K562 (cell line): Measurements from ENCODE around the gene AHCYL1. TPM values are rescaled to one million over a fixed set of nuclear protein-coding genes. Genes with fewer than 3 reads are reported as not detected.

Experiments used
- ATAC-seq: fragments of 200-7000 bp; cut with Tn5 transposase; 3 replicates; pipeline ENCODE4 v1.9.1; 2020; ENCODE audit warnings: moderate library complexity
- BruUV-seq: library from RNA; stranded (reverse); fragments of 400-500 nt; replicated peaks from 2 replicates; lab custom pipeline; 2021; lab: Mats Ljungman, UMichigan
- CTCF ChIA-PET: fragments of 300-600 bp; formaldehyde crosslinking; extraction: SDS; loops from one replicate; lab custom pipeline; 2021; ENCODE audit warnings: low intra/inter-chr PET ratio; lab: Yijun Ruan, JAX
- POLR2A ChIA-PET: fragments of 300-600, 350-650 bp; sonication (Branson Sonifier 250); formaldehyde crosslinking; extraction: SDS; loops from one replicate; lab custom pipeline; 2021; ENCODE audit warnings: antibody characterized with exemption, inconsistent platforms; lab: Yijun Ruan, JAX
- DNase-seq, 4 experiments: peaks; one replicate each; pipeline versions ENCODE4 v3.0.0 to v3.0.0-alpha.2; 2011 to 2018; ENCODE audit warnings: low spot score in 3 of 4, mixed read lengths in 3 of 4; ENCODE audit errors: extremely low read depth in 1 of 4
- FAIRE-seq: peaks from 2 replicates; lab custom pipeline; 2011; peaks lifted over from hg19 to GRCh38; lab: Jason Lieb, UNC
- H2AFZ ChIP-seq: 2 replicates; pipeline ENCODE4 v1.6.0; 2011; ENCODE audit warnings: low read depth, low read length, control low read depth, inconsistent platforms
- H3K27ac ChIP-seq: fragments of 200-600 bp; 3 replicates; pipeline ENCODE4 v1.8.0; 2011; ENCODE audit warnings: low read depth, mild to moderate bottlenecking, control low read depth, inconsistent platforms, low read length, moderate library complexity, mixed read lengths; ENCODE audit errors: extremely low read depth
- H3K27me3 ChIP-seq, 2 experiments: fragments of 300-600 bp in 1 of 2; 2 replicates in 1 of 2; 3 replicates in 1 of 2; pipeline versions ENCODE4 v1.6.0 to v1.8.0; 2011; ENCODE audit warnings: inconsistent platforms in 2 of 2, low read length in 2 of 2, mild to moderate bottlenecking in 1 of 2, mixed read lengths in 1 of 2, moderate library complexity in 1 of 2; ENCODE audit not compliant: control insufficient read depth in 2 of 2, insufficient read depth in 2 of 2
- H3K36me3 ChIP-seq: fragments of 300-600 bp; 3 replicates; pipeline ENCODE4 v1.8.0; 2011; ENCODE audit warnings: mild to moderate bottlenecking, low read length, inconsistent platforms; ENCODE audit not compliant: control insufficient read depth, insufficient read depth
- H3K4me1 ChIP-seq, 2 experiments: fragments of 200-600 bp in 1 of 2; replicated peaks in 1 of 2; 2 replicates in 1 of 2; 3 replicates in 1 of 2; pipeline versions ENCODE4 v1.5.1 to v1.8.0; 2011; ENCODE audit warnings: inconsistent platforms in 2 of 2, low read length in 2 of 2, mild to moderate bottlenecking in 1 of 2, mixed read lengths in 1 of 2, moderate library complexity in 1 of 2; ENCODE audit not compliant: control insufficient read depth in 2 of 2, insufficient read depth in 2 of 2
- H3K4me2 ChIP-seq: 2 replicates; pipeline ENCODE4 v1.6.1; 2011; ENCODE audit warnings: low read length, control low read depth, inconsistent platforms, mixed read lengths; ENCODE audit not compliant: insufficient read depth
- H3K4me3 ChIP-seq: fragments of 200-600 bp; sonication (generic), shearing (Covaris generic); 2 replicates; pipeline ENCODE4 v1.5.1; 2016; ENCODE audit warnings: control low read depth, inconsistent platforms
- H3K79me2 ChIP-seq: fragments of 200-600 bp; 3 replicates; pipeline ENCODE4 v1.8.0; 2011; ENCODE audit warnings: low read length, inconsistent platforms; ENCODE audit not compliant: control insufficient read depth, insufficient read depth
- H3K9ac ChIP-seq, 2 experiments: 2 replicates each; pipeline versions ENCODE4 v1.6.0 to v1.6.1; 2011; ENCODE audit warnings: low read depth in 2 of 2, low read length in 2 of 2, control low read depth in 1 of 2, inconsistent platforms in 1 of 2, mild to moderate bottlenecking in 1 of 2, mixed read lengths in 1 of 2; ENCODE audit not compliant: insufficient read depth in 1 of 2
- H3K9me1 ChIP-seq: one replicate; pipeline ENCODE4 v1.6.0; 2011; ENCODE audit warnings: inconsistent platforms, mild to moderate bottlenecking, low read length, moderate library complexity; ENCODE audit not compliant: control insufficient read depth, insufficient read depth
- H3K9me3 ChIP-seq: replicated peaks from 2 replicates; pipeline ENCODE4 v1.5.1; 2011; ENCODE audit warnings: low read depth, low read length, inconsistent platforms; ENCODE audit not compliant: control insufficient read depth, insufficient read depth
- H4K20me1 ChIP-seq: replicated peaks from 2 replicates; pipeline ENCODE4 v1.6.1; 2011; ENCODE audit warnings: low read length, inconsistent platforms, mixed read lengths; ENCODE audit not compliant: control insufficient read depth, insufficient read depth
- CBX5 ChIP-seq: IDR thresholded peaks from 2 replicates; pipeline ENCODE4 v1.6.1; 2014; ENCODE audit warnings: low read depth, borderline replicate concordance
- DPF2 ChIP-seq: fragments of 450-650 bp; IDR thresholded peaks from 2 replicates; pipeline ENCODE4 v1.6.1; 2016
- HNRNPL ChIP-seq: fragments of 200-400 bp; formaldehyde crosslinking; IDR thresholded peaks from 2 replicates; pipeline ENCODE4 v1.6.1; 2017; ENCODE audit warnings: low read depth, mild to moderate bottlenecking, low read length
- MAFG ChIP-seq: fragments of 450-650 bp; conservative IDR thresholded peaks from 2 replicates; pipeline ENCODE4 v1.6.1; 2016; ENCODE audit warnings: missing genetic modification characterization, missing compliant biosample characterization
- NFXL1 ChIP-seq: fragments of 450-650 bp; formaldehyde crosslinking; IDR thresholded peaks from 2 replicates; pipeline ENCODE4 v1.4.0; 2021; ENCODE audit warnings: mild to moderate bottlenecking
- STAT6 ChIP-seq: sonication (generic); formaldehyde crosslinking; IDR thresholded peaks from 2 replicates; pipeline ENCODE4 v1.8.1; 2023; ENCODE audit warnings: mild to moderate bottlenecking, missing genetic modification reagents
- TFAM ChIP-seq: fragments of 250-450 bp; sonication (Bioruptor Pico); conservative IDR thresholded peaks from 2 replicates; pipeline ENCODE4 v1.5.0; 2021; ENCODE audit warnings: mild to moderate bottlenecking, moderate library complexity
- TGIF2 ChIP-seq: sonication (generic); formaldehyde crosslinking; IDR thresholded peaks from 2 replicates; pipeline ENCODE4 v1.8.1; 2022; ENCODE audit warnings: mild to moderate bottlenecking, missing genetic modification reagents, moderate library complexity
- TOE1 ChIP-seq, 2 experiments: fragments of 450-650 bp in 1 of 2; sonication (generic) in 1 of 2; formaldehyde crosslinking in 1 of 2; IDR thresholded peaks; 2 replicates each; pipeline versions ENCODE4 v1.7.1 to v1.8.0; 2016 to 2022; ENCODE audit warnings: borderline replicate concordance in 2 of 2, mild to moderate bottlenecking in 2 of 2, antibody characterized with exemption in 1 of 2, inconsistent platforms in 1 of 2, low read depth in 1 of 2, missing genetic modification reagents in 1 of 2, moderate library complexity in 1 of 2
- XRCC4 ChIP-seq: IDR thresholded peaks from one replicate; pipeline ENCODE4 v1.6.1; 2011; ENCODE audit not compliant: insufficient read depth, insufficient read length; ENCODE audit errors: extremely low read depth
- ZBTB1 ChIP-seq: sonication (generic); formaldehyde crosslinking; IDR thresholded peaks from 2 replicates; pipeline ENCODE4 v1.8.1; 2023; ENCODE audit warnings: missing genetic modification reagents, low read depth, mild to moderate bottlenecking, borderline replicate concordance
- ZNF143 ChIP-seq: sonication (generic); formaldehyde crosslinking; IDR thresholded peaks from 2 replicates; pipeline ENCODE4 v1.9.0; 2022; ENCODE audit warnings: mild to moderate bottlenecking, missing genetic modification reagents
- ZNF3 ChIP-seq: fragments of 250-450 bp; sonication (Bioruptor Pico); IDR thresholded peaks from 2 replicates; pipeline ENCODE4 v1.5.0; 2021; ENCODE audit warnings: mild to moderate bottlenecking, moderate library complexity
- ZNF592 ChIP-seq: fragments of 450-650 bp; IDR thresholded peaks from 2 replicates; pipeline ENCODE4 v1.6.1; 2017; ENCODE audit warnings: antibody characterized with exemption, mild to moderate bottlenecking
- ZNF764 ChIP-seq: fragments of 250-450 bp; sonication (Bioruptor Pico); IDR thresholded peaks from 2 replicates; pipeline ENCODE4 v1.4.0; 2020; ENCODE audit warnings: low read depth, mild to moderate bottlenecking, moderate library complexity
- WGBS: fragments of 100-300 bp; shearing (Covaris generic); methylation state at CpG from one replicate; pipeline ENCODE4 v1.1.6; 2016; ENCODE audit warnings: low coverage, mixed read lengths; ENCODE audit not compliant: insufficient coverage; ENCODE audit errors: missing lambda C conversion rate; 5-methylcytosine and 5-hydroxymethylcytosine counted together
- in situ Hi-C: fragments of 300-500 bp; cut with MboI; formaldehyde crosslinking; loops from 4 replicates; pipeline ENCODE4 v1.15.0; 2018; ENCODE audit warnings: inconsistent platforms, mixed read lengths
- intact Hi-C: fragments of 100-400 bp; cut with micrococcal nuclease; formaldehyde crosslinking; loops from 2 replicates; pipeline ENCODE4 v1.14.2; 2022
- polyA plus RNA-seq, 8 experiments: library from polyadenylated mRNA; depleted of rRNA in 4 of 8; stranded (reverse) in 5 of 8; unstranded in 3 of 8; fragments of >200 nt; fragmentation: Nextera tagmentation in 2 of 8; fragmentation: Illumina TruSeq in 1 of 8; extraction: Ambion mirVana in 2 of 8; extraction: Trizol in 1 of 8; gene quantifications; 2 replicates each; pipeline versions ENCODE4 v1.2.1 to v1.2.3, GENCODE V29; 2011 to 2014; ENCODE audit warnings: inconsistent platforms in 1 of 8, missing spikeins in 1 of 8
- total RNA-seq, 7 experiments: library from RNA; depleted of rRNA in 6 of 7; stranded (reverse); fragments of >200 nt in 6 of 7; fragmentation: Illumina TruSeq in 2 of 7; extraction: Trizol in 2 of 7; gene quantifications; 2 replicates each; pipeline versions ENCODE4 v1.2.1 to v1.2.3, GENCODE V29; 2011 to 2021; ENCODE audit warnings: low replicate concordance in 1 of 7
- TF ChIP-seq, protein P1 (sequence below): fragments of 250-450 bp; sonication (Bioruptor Pico); IDR thresholded peaks from 2 replicates; pipeline ENCODE4 v1.6.1; 2021; ENCODE audit warnings: mild to moderate bottlenecking

The AHCYL1 gene
- total and polyA plus RNA-seq, 9 of the 15 experiments (the other 6 are each of a cell fraction or from before 2014, with no cell fraction given), result 27.3 to 118 (median 44.5) TPM

- Histone ChIP-seq H3K27ac (no peak overlapping the region), H2AFZ (peak overlapping the region; percentile 93), H3K4me3 (peak overlapping the region; percentile 86; the same call in 1 of the 2 replicates), H4K20me1 (peaks cover 8% of the 10 kb centered on the region; the same call in 1 of the 2 replicates), H3K9me3 (no peaks in the 10 kb centered on the region), H3K9me1 (no peaks in the 10 kb centered on the region), H3K79me2 (peaks cover 44% of the 10 kb centered on the region), H3K4me2 (peak overlapping the region; percentile 94), H3K36me3 (peaks cover 27% of the 10 kb centered on the region), H3K27me3 (no peaks in the 10 kb centered on the region), H3K9ac (peak overlapping the region; percentile 8 to 88; a peak in 1 of 4 replicates), H3K4me1 (peaks cover 29 to 49% of the 10 kb centered on the region in 2 experiments)
- peak; percentile 18 for ATAC-seq
- FAIRE-seq, result no peak
- ChIA-PET POLR2A (interaction anchor here (0.5 to 6.0 kb wide), 31 partner anchors 9 to 436 kb away, joined by 3 to 99 read pairs (median 4); partner anchors contain the start of genes GNAI3 and STRIP1), CTCF (interaction anchor here (0.7 to 6.8 kb wide), 7 partner anchors 22 to 438 kb away, joined by 3 to 202 read pairs (median 3); no protein-coding TSS in a partner anchor)
- no peak for DNase-seq
- no TSS peak for BruUV-seq
- in situ Hi-C loops (loop anchor here (5.0 kb wide), 2 partner anchors 67 to 207 kb away; no protein-coding TSS in a partner anchor), intact Hi-C loops (loop anchor here (1.0 to 5.0 kb wide), 7 partner anchors 27 to 437 kb away; partner anchors contain the start of gene GNAI3)
- WGBS, result 15% methylated on average over 7 of the region's 7 CpGs
- 0 out of 2 replicates have a peak, but pooled peaks have one; percentile 21 for TF ChIP-seq ZNF764 (CRISPR knock-in tag)
- TF ChIP-seq HNRNPL, result no peak
- TF ChIP-seq MAFG (tag), result no peak
- no peak for TF ChIP-seq CBX5
- TF ChIP-seq XRCC4, result no peak
- TF ChIP-seq TFAM, result no peak
- TF ChIP-seq TOE1 (IDR thresholded peaks at IDR 0.05; ENCODE audit: borderline replicate concordance), result no peak
- TF ChIP-seq TOE1 (CRISPR knock-in tag; IDR thresholded peaks at IDR 0.05; ENCODE audit: borderline replicate concordance, low read depth), result no peak
- no peak for TF ChIP-seq DPF2
- TF ChIP-seq, protein P1, sequence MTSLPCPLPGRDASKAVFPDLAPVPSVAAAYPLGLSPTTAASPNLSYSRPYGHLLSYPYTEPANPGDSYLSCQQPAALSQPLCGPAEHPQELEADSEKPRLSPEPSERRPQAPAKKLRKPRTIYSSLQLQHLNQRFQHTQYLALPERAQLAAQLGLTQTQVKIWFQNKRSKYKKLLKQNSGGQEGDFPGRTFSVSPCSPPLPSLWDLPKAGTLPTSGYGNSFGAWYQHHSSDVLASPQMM, result no peak
- TF ChIP-seq ZNF3 (CRISPR knock-in tag), result no peak
- peak; percentile 57; the same call in 1 of the 2 replicates for TF ChIP-seq STAT6 (CRISPR knock-in tag)
- no peak for TF ChIP-seq NFXL1 (CRISPR knock-in tag)
- no peak for TF ChIP-seq TGIF2
- peak; percentile 54; the same call in 1 of the 2 replicates for TF ChIP-seq ZNF143 (CRISPR knock-in tag)
- no peak for TF ChIP-seq ZBTB1 (CRISPR knock-in tag)
- no peak for TF ChIP-seq ZNF592
Observed at GRCh38 chr1:109984190-109984455, 442 bp upstream of the AHCYL1 start.
